Activated naive CD4-positive, alpha-beta T cell treated with anti-CD3 and anti-CD28 coated beads, Interleukin-2, amount 50 U/mL, for 72 hours (primary cell): ENCODE measurements around the gene FXYD1. TPM values are rescaled to one million over a fixed set of nuclear protein-coding genes. Genes with fewer than 3 reads are reported as not detected.

ENCODE experiments used
- ATAC-seq, 2 donors: fragments of 150-1000 bp; cut with Tn5 transposase; 2 replicates each; pipeline ENCODE4 v1.10.0; 2021; ENCODE audit warnings: mild to moderate bottlenecking in 2 of 2, moderate library complexity in 2 of 2
- DNase-seq, 2 donors: peaks; one replicate each; pipeline ENCODE4 v3.0.0; 2021 to 2022; ENCODE audit warnings: low spot score in 2 of 2
- H3K27ac Mint-ChIP-seq, 2 donors: one replicate each; pipeline ENCODE4 v1.8.0; 2022; ENCODE audit warnings: mild to moderate bottlenecking in 2 of 2, mixed read lengths in 2 of 2
- H3K36me3 Mint-ChIP-seq, 2 donors: one replicate each; pipeline ENCODE4 v1.8.0; 2022; ENCODE audit warnings: mixed read lengths in 2 of 2
- H3K9me3 Mint-ChIP-seq, 2 donors: one replicate each; pipeline ENCODE4 v1.8.0; 2022; ENCODE audit warnings: mixed read lengths in 2 of 2
- total RNA-seq, 2 donors: library from RNA; stranded (reverse); gene quantifications; one replicate each; pipeline ENCODE4 v1.2.3, GENCODE V29; 2022

FXYD1 gene
- total RNA-seq, 2 donors from 2014 or later = 1.4 to 2.1 TPM

DNA sequence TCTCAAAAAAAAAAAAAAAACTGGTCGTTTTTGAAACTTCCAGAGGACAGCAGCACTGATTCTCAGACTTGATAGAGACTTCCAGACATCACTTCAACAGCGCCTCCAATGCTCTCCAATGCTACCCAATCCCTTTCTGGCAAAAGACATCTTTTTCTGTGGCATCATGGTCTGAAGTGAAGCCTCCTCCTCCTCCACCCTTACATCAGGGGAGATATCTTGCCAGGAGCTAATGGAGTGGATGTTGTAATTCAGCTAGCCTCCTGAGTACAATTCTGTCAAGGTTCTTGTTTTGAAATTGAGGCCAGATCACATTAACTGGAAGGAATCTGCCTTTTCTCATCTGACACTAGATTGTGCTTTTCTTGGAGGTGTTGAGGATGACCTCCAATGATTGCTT lies 40.1 kb downstream of the FXYD1 start:
- Mint-ChIP-seq H3K9me3 (peaks cover 3 to 21% of the 10 kb centered on the region in 2 donors), H3K27ac (no peak overlapping the region), H3K36me3 (peaks cover 0 to 18% of the 10 kb centered on the region in 2 donors)
- ATAC-seq (no peak), DNase-seq (no peak)

DNA sequence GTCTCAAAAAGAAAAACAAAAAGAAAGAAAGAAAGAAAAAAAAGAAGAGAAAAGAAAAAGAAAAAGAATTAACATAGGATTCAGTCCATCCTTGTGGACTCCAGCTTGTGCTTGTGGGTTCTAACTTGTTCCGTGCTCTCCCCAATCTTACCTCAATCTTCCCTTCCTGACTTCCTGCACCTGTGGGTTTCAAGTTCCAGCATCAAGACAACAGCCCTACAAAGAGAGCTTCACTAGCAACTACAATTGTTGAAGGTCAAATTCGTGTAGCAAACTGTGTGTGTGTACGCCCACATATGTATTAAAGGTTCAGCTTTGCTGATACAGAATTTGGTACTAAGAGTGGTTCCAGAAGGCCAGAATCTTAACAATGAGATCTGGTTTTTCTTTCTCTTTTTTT lies 41.2 kb downstream of the FXYD1 start:
- DNase-seq (no peak), ATAC-seq (peak in 1 of 2 donors; percentile 36)
- Mint-ChIP-seq H3K27ac (peak overlapping the region in 1 of 2 donors; percentile 58), H3K36me3 (peaks cover 0 to 18% of the 10 kb centered on the region in 2 donors), H3K9me3 (peaks cover 3 to 21% of the 10 kb centered on the region in 2 donors)

DNA sequence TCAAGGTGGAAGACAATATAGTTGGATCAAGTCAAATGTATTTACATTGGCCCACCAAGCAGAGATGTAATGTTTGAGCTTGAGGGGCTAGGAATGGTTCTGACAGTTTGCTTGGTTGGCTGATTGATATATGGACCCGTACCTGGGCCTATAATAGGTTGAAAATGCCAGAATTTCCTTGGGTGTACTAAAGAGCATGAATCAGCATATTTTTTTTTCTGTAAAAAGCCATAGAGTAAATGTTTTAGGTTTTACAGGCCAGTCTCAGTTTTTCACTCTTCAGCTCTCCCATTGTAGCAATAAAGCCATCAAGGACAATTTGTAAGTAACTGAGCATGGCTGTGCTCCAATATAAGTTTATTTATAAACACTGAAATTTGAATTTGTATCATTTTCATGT lies 42.8 kb downstream of the FXYD1 start:
- H3K36me3 Mint-ChIP-seq = peaks cover 0 to 18% of the 10 kb centered on the region in 2 donors
- no peak overlapping the region for H3K27ac Mint-ChIP-seq
- DNase-seq (no peak), ATAC-seq (no peak)
- H3K9me3 Mint-ChIP-seq = peaks cover 3 to 13% of the 10 kb centered on the region in 2 donors

DNA sequence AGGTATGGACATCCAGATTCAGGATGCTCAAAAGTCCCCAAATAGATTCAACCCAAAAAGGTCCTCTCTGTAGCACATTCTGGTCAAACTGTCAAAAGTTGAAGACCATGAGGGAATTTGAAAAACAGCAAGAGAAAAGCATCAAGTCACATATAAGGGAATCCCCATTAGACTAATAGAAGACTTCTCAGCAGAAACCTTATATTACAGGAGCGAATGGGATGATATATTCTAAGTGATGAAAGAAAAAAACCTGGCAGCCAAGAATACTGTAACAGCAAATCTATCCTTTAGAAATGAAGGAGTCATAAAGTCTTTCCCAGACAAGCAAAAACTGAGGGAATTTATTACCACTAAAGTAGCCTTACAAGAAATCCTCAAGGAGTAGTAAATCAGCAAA lies 45.6 kb downstream of the FXYD1 start:
- Mint-ChIP-seq H3K27ac (no peak overlapping the region), H3K36me3 (peaks cover 0 to 6% of the 10 kb centered on the region in 2 donors), H3K9me3 (no peaks in the 10 kb centered on the region)
- ATAC-seq (no peak), DNase-seq (no peak)

DNA sequence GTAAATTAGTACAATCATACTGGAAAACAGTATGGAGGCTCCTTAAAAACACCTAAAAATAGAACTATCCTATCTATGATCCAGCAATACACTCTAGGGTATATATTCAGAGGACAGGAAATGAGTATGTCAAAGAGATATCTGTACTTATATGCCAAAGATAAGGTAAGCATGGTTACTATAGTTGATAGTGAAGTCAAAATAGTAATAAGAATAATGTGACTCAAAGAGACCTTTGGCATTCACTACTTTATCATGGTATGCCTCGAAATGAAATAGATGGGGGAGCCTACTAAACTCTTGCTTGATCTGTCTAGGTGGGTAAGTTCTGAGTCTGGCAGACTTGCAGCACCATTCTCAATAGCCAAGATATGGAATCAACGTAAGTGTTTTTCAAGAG lies 46.3 kb downstream of the FXYD1 start:
- no peak for DNase-seq
- Mint-ChIP-seq H3K36me3 (peaks cover 0 to 6% of the 10 kb centered on the region in 2 donors), H3K27ac (no peak overlapping the region), H3K9me3 (no peaks in the 10 kb centered on the region)
- peak; percentile 67 to 73 for ATAC-seq

Other genes with a start within 250 kb of the FXYD1 start
- 1 to 10 TPM; 4.4 to 4.6 TPM for gene ZNF30, start 211.9 kb upstream of the FXYD1 start, total RNA-seq
- 1 to 10 TPM; 6.4 to 9.7 TPM for gene ZNF792, start 174.6 kb upstream of the FXYD1 start, total RNA-seq
- 100 to 1,000 TPM; 158 to 160 TPM for gene GRAMD1A, start 138.5 kb upstream of the FXYD1 start, total RNA-seq
- 1 to 10 TPM; 1.5 to 1.7 TPM for gene SCN1B, start 108.4 kb upstream of the FXYD1 start, total RNA-seq
- not detected for gene HPN, start 97.1 kb upstream of the FXYD1 start, total RNA-seq
- gene FXYD3, start 23.0 kb upstream of the FXYD1 start, total RNA-seq = not detected
- gene LGI4, start 3.8 kb upstream of the FXYD1 start, total RNA-seq = 1 to 10 TPM; 1.5 to 2.7 TPM
- gene FXYD7, start 4.4 kb downstream of the FXYD1 start, total RNA-seq = 1 to 10 TPM in 1 of 2 donors, under 1 TPM in 1; 0.82 to 1.8 TPM
- gene FXYD5, start 15.9 kb downstream of the FXYD1 start, total RNA-seq = 100 to 1,000 TPM; 279 to 283 TPM
- gene FAM187B, start 89.9 kb downstream of the FXYD1 start, total RNA-seq = not detected
- gene LSR, start 110.2 kb downstream of the FXYD1 start, total RNA-seq = 10 to 100 TPM; 10.3 to 41.0 TPM
- 100 to 1,000 TPM; 146 to 150 TPM for gene USF2, start 130.1 kb downstream of the FXYD1 start, total RNA-seq
- 1 to 10 TPM in 1 of 2 donors, under 1 TPM in 1; 0.61 to 1.7 TPM for gene HAMP, start 143.7 kb downstream of the FXYD1 start, total RNA-seq
- gene MAG, start 153.3 kb downstream of the FXYD1 start, total RNA-seq = 1 to 10 TPM in 1 of 2 donors, under 1 TPM in 1; 0.61 to 1.7 TPM
- gene CD22, start 190.4 kb downstream of the FXYD1 start, total RNA-seq = 10 to 100 TPM in 1 of 2 donors, 1 to 10 TPM in 1; 7.0 to 48.2 TPM
- 1 to 10 TPM in 1 of 2 donors, under 1 TPM in 1; 0.23 to 1.5 TPM for gene FFAR1, start 209.1 kb downstream of the FXYD1 start, total RNA-seq
- gene FFAR3, start 219.6 kb downstream of the FXYD1 start, total RNA-seq = 1 to 10 TPM; 1.4 to 5.1 TPM
- 1 to 10 TPM in 1 of 2 donors, under 1 TPM in 1; 0.50 to 1.8 TPM for gene GPR42, start 232.2 kb downstream of the FXYD1 start, total RNA-seq